Measurements from ENCODE around the gene PCMT1.
"Not testable (repeated sequence)": the region's sequence is repeated elsewhere in the genome, so short reads cannot be mapped to it uniquely, and the experiment has no call there.

The PCMT1 gene

GRCh38 chr6:149823013-149823412, 73.5 kb downstream of the PCMT1 start:
- no peak for DNase-seq

- no peak for DNase-seq
Measured at GRCh38 chr6:149825292-149825691, 75.8 kb downstream of the PCMT1 start.

- DNase-seq = no peak
Measured at GRCh38 chr6:149830731-149831307, 81.3 kb downstream of the PCMT1 start.

- DNase-seq = no peak
Measured at GRCh38 chr6:149831308-149831820, 81.8 kb downstream of the PCMT1 start.

GRCh38 chr6:149833651-149834050, 84.1 kb downstream of the PCMT1 start:
- DNase-seq = no peak

- DNase-seq = no peak
Measured at GRCh38 chr6:149834513-149835481, 85.3 kb downstream of the PCMT1 start.

GRCh38 chr6:149840345-149841075, 91.0 kb downstream of the PCMT1 start:
- DNase-seq = no peak

- DNase-seq = no peak
Measured at GRCh38 chr6:149842331-149842730, 92.8 kb downstream of the PCMT1 start.

GRCh38 chr6:149843051-149843633, 93.6 kb downstream of the PCMT1 start:
- DNase-seq = no peak

GRCh38 chr6:149844036-149844435, 94.5 kb downstream of the PCMT1 start:
- not testable (repeated sequence) for DNase-seq

GRCh38 chr6:149844480-149844879, 94.9 kb downstream of the PCMT1 start:
- DNase-seq = no peak

GRCh38 chr6:149845549-149845948, 96.0 kb downstream of the PCMT1 start:
- no peak for DNase-seq

- DNase-seq = no peak
Measured at GRCh38 chr6:149846321-149846720, 96.8 kb downstream of the PCMT1 start.

- no peak for DNase-seq
Measured at GRCh38 chr6:149847939-149848267, 98.4 kb downstream of the PCMT1 start.

GRCh38 chr6:149848343-149848742, 98.8 kb downstream of the PCMT1 start:
- not testable (repeated sequence) for DNase-seq

GRCh38 chr6:149851461-149852110, 102.0 kb downstream of the PCMT1 start:
- DNase-seq = no peak

- no peak for DNase-seq
Measured at GRCh38 chr6:149852180-149852579, 102.6 kb downstream of the PCMT1 start.

GRCh38 chr6:149852881-149853280, 103.3 kb downstream of the PCMT1 start:
- no peak for DNase-seq

GRCh38 chr6:149854017-149854416, 104.5 kb downstream of the PCMT1 start:
- not testable (repeated sequence) for DNase-seq

- DNase-seq = no peak
Measured at GRCh38 chr6:149854532-149854931, 105.0 kb downstream of the PCMT1 start.

- DNase-seq = no peak
Measured at GRCh38 chr6:149855040-149855654, 105.6 kb downstream of the PCMT1 start.

- no peak for DNase-seq
Measured at GRCh38 chr6:149855741-149856140, 106.2 kb downstream of the PCMT1 start.
